Peyer's patch (tissue), 4 donors: ENCODE measurements around the gene PRDM4.

Experiments
- POLR2A ChIP-seq, 2 donors: fragments of 450-650 bp; IDR thresholded peaks; one replicate each; pipeline ENCODE4 v1.5.1; 2017; ENCODE audit warnings: antibody characterized with exemption in 2 of 2, mild to moderate bottlenecking in 2 of 2, moderate library complexity in 2 of 2
- TF ChIP-seq, protein P1 (sequence below), 6 experiments: fragments of 450-650 bp in 4 of 6; fragments of 200-600 bp in 2 of 6; sonication (generic) in 1 of 6; IDR thresholded peaks; one replicate each; pipeline ENCODE4 v1.5.1; 2017 to 2019; ENCODE audit warnings: antibody characterized with exemption in 6 of 6, mild to moderate bottlenecking in 3 of 6, moderate library complexity in 1 of 6

DNA sequence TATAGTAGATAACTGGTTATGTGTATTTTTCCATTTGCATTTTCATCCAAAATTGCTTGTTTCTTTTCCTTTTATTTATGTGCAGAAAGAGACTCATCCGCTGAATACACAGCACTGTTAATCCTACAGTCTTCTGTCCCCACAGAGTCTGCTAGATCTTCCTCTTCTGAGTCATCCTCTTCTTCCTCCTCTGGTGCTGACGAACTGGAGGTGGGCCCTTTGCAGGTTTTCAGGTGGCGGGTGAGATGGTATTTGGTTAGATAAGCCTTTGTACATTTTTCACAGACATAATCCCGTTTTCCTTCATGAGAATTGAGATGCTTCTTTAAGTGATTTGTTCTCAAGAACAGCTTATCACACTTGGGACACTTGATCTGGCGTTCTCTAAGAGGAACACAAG lies 26.8 kb downstream of the PRDM4 start:
- TF ChIP-seq, protein P1, sequence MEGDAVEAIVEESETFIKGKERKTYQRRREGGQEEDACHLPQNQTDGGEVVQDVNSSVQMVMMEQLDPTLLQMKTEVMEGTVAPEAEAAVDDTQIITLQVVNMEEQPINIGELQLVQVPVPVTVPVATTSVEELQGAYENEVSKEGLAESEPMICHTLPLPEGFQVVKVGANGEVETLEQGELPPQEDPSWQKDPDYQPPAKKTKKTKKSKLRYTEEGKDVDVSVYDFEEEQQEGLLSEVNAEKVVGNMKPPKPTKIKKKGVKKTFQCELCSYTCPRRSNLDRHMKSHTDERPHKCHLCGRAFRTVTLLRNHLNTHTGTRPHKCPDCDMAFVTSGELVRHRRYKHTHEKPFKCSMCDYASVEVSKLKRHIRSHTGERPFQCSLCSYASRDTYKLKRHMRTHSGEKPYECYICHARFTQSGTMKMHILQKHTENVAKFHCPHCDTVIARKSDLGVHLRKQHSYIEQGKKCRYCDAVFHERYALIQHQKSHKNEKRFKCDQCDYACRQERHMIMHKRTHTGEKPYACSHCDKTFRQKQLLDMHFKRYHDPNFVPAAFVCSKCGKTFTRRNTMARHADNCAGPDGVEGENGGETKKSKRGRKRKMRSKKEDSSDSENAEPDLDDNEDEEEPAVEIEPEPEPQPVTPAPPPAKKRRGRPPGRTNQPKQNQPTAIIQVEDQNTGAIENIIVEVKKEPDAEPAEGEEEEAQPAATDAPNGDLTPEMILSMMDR (IDR thresholded peaks at IDR 0.05), result no peak
- TF ChIP-seq POLR2A (IDR thresholded peaks at IDR 0.05), result no peak
